PFSK-1 (cell line): Measurements from ENCODE around the gene TMA7B.

Experiments used
- FOXP2 ChIP-seq: optimal IDR thresholded peaks from 2 replicates; pipeline ENCODE3; 2011; ENCODE audit warnings: borderline replicate concordance, control low read depth, inconsistent platforms; ENCODE audit not compliant: insufficient read depth; ENCODE audit errors: extremely low read length, extremely low read depth
- POLR2AphosphoS5 ChIP-seq: IDR thresholded peaks from 2 replicates; pipeline ENCODE4 v1.6.1; 2012; ENCODE audit warnings: low read depth, mild to moderate bottlenecking, control low read depth, low read length, moderate library complexity
- SIN3A ChIP-seq: IDR thresholded peaks from 2 replicates; pipeline ENCODE4 v1.6.1; 2012; ENCODE audit warnings: mild to moderate bottlenecking, low read length, moderate library complexity, borderline replicate concordance; ENCODE audit not compliant: insufficient read depth
- TAF1 ChIP-seq: IDR thresholded peaks from 2 replicates; pipeline ENCODE4 v1.6.1; 2012; ENCODE audit warnings: low read length, control low read depth, borderline replicate concordance; ENCODE audit not compliant: insufficient read depth
- TF ChIP-seq, protein P1 (sequence below), 2 experiments: IDR thresholded peaks; 2 replicates each; pipeline versions ENCODE4 v1.6.1 to v1.8.0; 2011 to 2012; ENCODE audit warnings: low read depth in 2 of 2, low read length in 2 of 2, control low read depth in 1 of 2, inconsistent platforms in 1 of 2, mild to moderate bottlenecking in 1 of 2, moderate library complexity in 1 of 2; ENCODE audit not compliant: insufficient read depth in 1 of 2

The TMA7B gene

DNA sequence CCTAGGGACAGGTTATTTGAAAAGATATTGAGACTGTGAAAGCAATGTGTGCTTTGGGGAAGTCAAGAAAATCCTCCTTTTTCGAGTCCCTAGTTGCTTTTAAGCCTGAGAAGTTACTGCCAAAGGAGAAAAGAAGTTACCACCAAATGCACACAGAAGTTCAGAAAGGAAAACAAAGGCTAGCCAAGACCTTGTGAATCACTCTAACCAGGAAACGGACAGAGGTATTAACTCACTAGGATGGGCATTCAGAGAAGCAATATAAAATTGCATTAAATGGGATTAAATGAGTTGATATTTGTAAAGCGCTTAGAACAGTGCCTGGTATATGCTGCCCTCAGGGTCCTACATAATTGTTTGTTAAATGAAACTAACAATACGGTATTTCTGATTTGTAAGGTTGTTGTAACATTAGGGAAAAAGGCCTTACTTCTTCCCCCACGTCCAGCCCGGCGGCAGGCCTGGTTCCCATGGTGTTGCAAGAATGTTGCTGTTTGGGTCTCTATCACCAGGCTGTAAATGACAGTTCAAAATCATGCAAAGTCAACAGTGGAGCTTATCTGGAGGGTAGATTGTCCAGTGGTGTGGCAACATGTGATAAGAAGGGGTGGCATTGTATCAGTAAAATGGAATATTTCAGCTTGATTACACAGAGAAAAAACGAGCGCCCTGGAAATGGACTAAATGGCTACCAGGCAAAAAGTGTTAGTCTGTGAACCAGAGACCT is 7.1 kb downstream of the TMA7B start:
- TF ChIP-seq POLR2AphosphoS5 (no peak), SIN3A (no peak), TAF1 (no peak)

DNA sequence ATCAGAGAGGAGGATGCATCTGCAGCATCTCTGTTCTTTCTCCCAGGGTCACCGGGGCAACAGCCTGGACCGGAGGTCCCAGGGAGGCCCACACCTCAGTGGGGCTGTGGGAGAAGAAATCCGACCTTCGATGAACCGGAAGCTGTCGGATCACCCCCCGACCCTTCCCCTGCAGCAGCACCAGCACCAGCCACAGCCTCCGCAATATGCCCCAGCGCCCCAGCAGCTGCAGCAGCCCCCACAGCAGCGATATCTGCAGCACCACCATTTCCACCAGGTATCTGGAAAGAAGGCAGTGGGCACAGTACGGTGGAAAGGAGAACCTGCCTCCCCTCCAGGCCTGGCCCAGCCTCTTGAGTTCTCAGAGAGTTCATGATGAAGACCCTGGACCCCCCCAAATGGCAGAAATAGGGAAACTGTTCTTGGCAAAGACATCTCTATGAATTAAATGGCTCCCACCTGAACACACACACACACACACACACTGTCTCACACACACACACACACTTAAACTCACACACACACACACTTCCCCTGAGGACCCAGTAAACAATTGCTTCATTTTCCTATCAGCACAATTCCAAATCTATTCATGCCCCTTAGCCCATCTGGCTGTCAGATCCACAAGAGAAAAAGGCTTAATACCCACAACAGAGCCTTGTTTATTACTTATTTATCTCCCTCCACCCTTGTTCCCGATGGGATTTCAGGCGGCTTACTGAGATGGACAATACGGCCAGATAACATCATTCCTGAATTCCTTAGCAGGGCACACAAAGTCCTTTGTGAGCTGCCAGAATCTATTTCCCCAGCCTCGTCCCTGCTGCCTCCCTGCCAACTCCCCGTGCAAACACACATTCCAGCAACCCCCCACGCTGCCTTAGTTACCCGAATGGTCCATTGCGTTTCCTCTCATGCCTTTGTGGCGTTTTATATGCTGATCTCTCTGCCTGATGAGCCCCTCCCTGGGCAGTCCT is 8.1 kb downstream of the TMA7B start:
- no peak for TF ChIP-seq FOXP2
- no peak for TF ChIP-seq TAF1
- TF ChIP-seq, protein P1, sequence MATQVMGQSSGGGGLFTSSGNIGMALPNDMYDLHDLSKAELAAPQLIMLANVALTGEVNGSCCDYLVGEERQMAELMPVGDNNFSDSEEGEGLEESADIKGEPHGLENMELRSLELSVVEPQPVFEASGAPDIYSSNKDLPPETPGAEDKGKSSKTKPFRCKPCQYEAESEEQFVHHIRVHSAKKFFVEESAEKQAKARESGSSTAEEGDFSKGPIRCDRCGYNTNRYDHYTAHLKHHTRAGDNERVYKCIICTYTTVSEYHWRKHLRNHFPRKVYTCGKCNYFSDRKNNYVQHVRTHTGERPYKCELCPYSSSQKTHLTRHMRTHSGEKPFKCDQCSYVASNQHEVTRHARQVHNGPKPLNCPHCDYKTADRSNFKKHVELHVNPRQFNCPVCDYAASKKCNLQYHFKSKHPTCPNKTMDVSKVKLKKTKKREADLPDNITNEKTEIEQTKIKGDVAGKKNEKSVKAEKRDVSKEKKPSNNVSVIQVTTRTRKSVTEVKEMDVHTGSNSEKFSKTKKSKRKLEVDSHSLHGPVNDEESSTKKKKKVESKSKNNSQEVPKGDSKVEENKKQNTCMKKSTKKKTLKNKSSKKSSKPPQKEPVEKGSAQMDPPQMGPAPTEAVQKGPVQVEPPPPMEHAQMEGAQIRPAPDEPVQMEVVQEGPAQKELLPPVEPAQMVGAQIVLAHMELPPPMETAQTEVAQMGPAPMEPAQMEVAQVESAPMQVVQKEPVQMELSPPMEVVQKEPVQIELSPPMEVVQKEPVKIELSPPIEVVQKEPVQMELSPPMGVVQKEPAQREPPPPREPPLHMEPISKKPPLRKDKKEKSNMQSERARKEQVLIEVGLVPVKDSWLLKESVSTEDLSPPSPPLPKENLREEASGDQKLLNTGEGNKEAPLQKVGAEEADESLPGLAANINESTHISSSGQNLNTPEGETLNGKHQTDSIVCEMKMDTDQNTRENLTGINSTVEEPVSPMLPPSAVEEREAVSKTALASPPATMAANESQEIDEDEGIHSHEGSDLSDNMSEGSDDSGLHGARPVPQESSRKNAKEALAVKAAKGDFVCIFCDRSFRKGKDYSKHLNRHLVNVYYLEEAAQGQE (IDR thresholded peaks at IDR 0.05; ENCODE audit: insufficient read depth in 1 of 2, low read depth in 2 of 2, low read length in 2 of 2), result no peak
- no peak for TF ChIP-seq SIN3A
- no peak for TF ChIP-seq POLR2AphosphoS5

DNA sequence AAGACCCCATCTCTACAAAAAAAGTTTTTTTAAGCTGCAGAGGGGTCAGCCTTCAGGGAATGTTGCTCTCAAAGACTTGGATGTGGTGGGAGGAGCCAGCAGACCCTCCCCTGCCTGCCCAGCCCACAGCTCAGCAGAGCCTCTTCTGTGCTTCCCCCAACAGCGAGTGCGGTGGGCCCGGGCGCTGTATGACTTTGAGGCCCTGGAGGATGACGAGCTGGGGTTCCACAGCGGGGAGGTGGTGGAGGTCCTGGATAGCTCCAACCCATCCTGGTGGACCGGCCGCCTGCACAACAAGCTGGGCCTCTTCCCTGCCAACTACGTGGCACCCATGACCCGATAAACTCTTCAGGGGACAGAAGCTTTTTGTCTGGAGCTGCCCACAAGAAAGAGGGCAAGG is 10.5 kb downstream of the TMA7B start:
- TF ChIP-seq POLR2AphosphoS5 (no peak), TAF1 (no peak), SIN3A (no peak)

DNA sequence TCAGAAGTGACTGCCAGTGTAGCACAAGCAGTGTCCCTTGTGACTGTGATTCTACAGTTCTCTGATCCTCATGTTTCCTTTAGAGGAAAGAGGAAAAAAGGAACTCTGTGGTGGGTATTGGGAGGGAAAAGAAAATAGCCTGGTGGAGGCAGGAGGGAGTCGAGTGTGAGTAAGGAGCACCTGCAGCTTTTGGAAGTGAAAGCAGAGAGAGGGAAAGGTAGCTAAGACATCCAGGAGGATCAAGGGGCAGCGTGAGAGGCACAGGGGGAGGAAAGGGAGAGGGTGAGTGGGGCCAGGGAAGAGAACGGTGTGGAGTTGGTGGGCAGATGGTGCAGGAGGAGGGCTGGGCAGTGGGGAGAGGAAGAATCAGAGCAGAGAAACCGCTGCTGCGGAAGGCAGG is 12.4 kb downstream of the TMA7B start:
- TF ChIP-seq FOXP2 (no peak), POLR2AphosphoS5 (no peak), TAF1 (no peak), SIN3A (no peak)
- TF ChIP-seq, protein P1 (IDR thresholded peaks at IDR 0.05; ENCODE audit: insufficient read depth in 1 of 2, low read depth in 2 of 2, low read length in 2 of 2), result no peak

DNA sequence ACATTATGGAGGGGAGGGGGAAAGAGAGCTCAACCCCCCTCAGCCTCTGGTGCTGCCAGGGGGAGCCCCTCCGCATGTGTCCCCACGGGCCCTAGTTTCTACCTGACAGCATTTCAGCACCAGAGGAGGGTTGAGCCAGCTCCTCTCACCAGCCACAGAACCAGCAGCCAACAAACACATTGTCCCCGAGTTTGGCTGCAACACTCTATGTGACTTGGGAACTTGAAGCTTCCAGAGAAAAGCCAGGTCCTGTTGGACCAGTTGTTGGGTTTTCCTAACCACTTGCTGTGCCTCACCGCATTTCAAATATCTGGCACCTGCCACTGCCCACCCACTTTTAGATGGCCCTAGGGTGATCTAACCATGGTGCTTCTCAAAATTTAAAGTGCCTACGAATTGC is 13.5 kb downstream of the TMA7B start:
- TF ChIP-seq FOXP2, result no peak
- TF ChIP-seq, protein P1 (IDR thresholded peaks at IDR 0.05; ENCODE audit: insufficient read depth in 1 of 2, low read depth in 2 of 2, low read length in 2 of 2), result no peak
- no peak for TF ChIP-seq POLR2AphosphoS5
- TF ChIP-seq TAF1, result no peak
- no peak for TF ChIP-seq SIN3A
